ENCODE measurements around the gene WEE2. TPM values are rescaled to one million over a fixed set of nuclear protein-coding genes. Genes with fewer than 3 reads are reported as not detected.

WEE2 gene
- total and polyA plus RNA-seq, 2 of the 13 experiments (the other 11 are each of a cell fraction or from before 2014, with no cell fraction given) = not detected

- 0 out of 2 replicates have a peak, but pooled peaks have one; percentile 21 for TF ChIP-seq USF2 (IDR thresholded peaks at IDR 0.05; ENCODE audit: low read depth, low read length)
- TF ChIP-seq USF2 (CRISPR knock-in tag; IDR thresholded peaks at IDR 0.05; ENCODE audit: borderline replicate concordance) = no peak
- TF ChIP-seq CBFB (CRISPR knock-in tag; IDR thresholded peaks at IDR 0.05) = 0 out of 2 replicates have a peak, but pooled peaks have one; percentile 34
- 0 out of 2 replicates have a peak, but pooled peaks have one; percentile 43 for TF ChIP-seq HMG20B (CRISPR knock-in tag; conservative IDR thresholded peaks at IDR 0.05)
- TF ChIP-seq, protein P1, sequence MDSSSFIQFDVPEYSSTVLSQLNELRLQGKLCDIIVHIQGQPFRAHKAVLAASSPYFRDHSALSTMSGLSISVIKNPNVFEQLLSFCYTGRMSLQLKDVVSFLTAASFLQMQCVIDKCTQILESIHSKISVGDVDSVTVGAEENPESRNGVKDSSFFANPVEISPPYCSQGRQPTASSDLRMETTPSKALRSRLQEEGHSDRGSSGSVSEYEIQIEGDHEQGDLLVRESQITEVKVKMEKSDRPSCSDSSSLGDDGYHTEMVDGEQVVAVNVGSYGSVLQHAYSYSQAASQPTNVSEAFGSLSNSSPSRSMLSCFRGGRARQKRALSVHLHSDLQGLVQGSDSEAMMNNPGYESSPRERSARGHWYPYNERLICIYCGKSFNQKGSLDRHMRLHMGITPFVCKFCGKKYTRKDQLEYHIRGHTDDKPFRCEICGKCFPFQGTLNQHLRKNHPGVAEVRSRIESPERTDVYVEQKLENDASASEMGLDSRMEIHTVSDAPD (CRISPR knock-in tag; IDR thresholded peaks at IDR 0.05) = peak; percentile 74
- 0 out of 2 replicates have a peak, but pooled peaks have one; percentile 33 for TF ChIP-seq ZNF431 (CRISPR knock-in tag; IDR thresholded peaks at IDR 0.05; ENCODE audit: borderline replicate concordance, low read depth)
- 0 out of 2 replicates have a peak, but pooled peaks have one; percentile 61 for TF ChIP-seq SIX4 (CRISPR knock-in tag; IDR thresholded peaks at IDR 0.05)
- TF ChIP-seq XBP1 (CRISPR knock-in tag; IDR thresholded peaks at IDR 0.05) = no peak
- TF ChIP-seq TBX3 (IDR thresholded peaks at IDR 0.05; ENCODE audit: borderline replicate concordance) = peak; percentile 85
- TF ChIP-seq ZFP36 (IDR thresholded peaks at IDR 0.05; ENCODE audit: borderline replicate concordance, low read depth, low read length, partially characterized antibody) = peak; percentile 83
- no peak for TF ChIP-seq E2F1 (CRISPR knock-in tag; IDR thresholded peaks at IDR 0.05)
- TF ChIP-seq ZNF281 (CRISPR knock-in tag; IDR thresholded peaks at IDR 0.05; ENCODE audit: borderline replicate concordance) = no peak
- TF ChIP-seq ATRX (CRISPR knock-in tag; IDR thresholded peaks at IDR 0.05; ENCODE audit: borderline replicate concordance) = no peak
- peak; percentile 86 for TF ChIP-seq ARID5B (CRISPR knock-in tag; IDR thresholded peaks at IDR 0.05)
- no peak for TF ChIP-seq THAP7 (CRISPR knock-in tag; IDR thresholded peaks at IDR 0.05)
- TF ChIP-seq MIER2 (CRISPR knock-in tag; IDR thresholded peaks at IDR 0.05) = peak; percentile 55; the same call in 1 of the 2 replicates
- peak; percentile 92 for TF ChIP-seq TBX2 (CRISPR knock-in tag; IDR thresholded peaks at IDR 0.05; ENCODE audit: borderline replicate concordance)
Observed at GRCh38 chr7:141695803-141696289, 12.3 kb upstream of the WEE2 start (continued).
